ENCODE results near the gene HSPA1A. TPM values are rescaled to one million over a fixed set of nuclear protein-coding genes. Genes with fewer than 3 reads are reported as not detected.

Gene HSPA1A
- total and polyA plus RNA-seq, 9 of the 15 experiments (the other 6 are each of a cell fraction or from before 2014, with no cell fraction given), result 2.2 to 273 (median 107) TPM

DNA sequence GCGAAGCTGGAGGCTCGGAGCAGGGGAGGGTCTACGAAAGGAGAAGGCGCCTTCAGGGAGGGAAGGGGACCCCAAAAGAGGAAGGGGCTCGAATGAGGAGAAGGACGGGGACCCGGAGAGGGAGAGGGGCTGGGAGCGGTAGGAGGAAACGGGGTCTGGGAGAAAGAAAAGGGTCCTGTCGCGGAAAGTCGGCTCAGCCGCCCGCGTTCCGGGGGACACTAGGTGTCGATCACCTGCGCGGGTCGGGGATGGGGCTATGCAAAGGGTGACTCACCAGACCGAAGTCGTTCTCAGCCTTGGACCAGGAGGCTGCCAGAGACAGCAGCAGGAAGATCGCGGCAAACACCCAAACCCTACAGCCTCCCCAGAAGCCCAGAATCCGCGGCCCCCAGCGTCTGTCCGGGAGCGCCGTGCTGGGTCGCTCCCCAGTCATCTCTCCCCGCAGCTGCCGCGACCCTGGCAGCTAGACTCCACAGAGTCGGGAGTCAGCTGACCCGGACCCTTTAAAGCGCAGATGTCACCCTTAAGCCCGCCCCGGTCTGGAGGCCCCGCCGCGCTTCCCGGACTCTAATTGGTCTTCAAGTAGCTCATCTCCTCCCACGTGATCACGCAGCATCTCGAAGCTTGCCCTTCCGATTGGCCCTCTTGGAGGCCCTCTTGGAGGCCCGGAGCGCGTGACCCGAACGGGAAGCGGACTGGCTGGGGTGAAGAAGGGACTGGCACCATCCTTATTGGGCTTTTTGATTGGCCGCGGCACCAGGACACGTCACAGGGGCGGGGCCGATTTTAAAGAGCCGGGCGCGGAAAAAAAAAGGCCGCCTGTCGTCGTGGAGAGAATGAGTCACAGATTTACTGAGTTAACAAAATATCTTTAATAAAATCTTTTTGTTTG, 47.2 kb downstream of the HSPA1A start, which contains the start of gene NEU1 (continued):
- TF ChIP-seq ZNF778 (CRISPR knock-in tag; IDR thresholded peaks at IDR 0.05), result no peak
- TF ChIP-seq SOX6 (IDR thresholded peaks at IDR 0.05), result peak; percentile 87
- no peak for TF ChIP-seq ZNF586 (CRISPR knock-in tag; conservative IDR thresholded peaks at IDR 0.05)
- TF ChIP-seq, protein P1, sequence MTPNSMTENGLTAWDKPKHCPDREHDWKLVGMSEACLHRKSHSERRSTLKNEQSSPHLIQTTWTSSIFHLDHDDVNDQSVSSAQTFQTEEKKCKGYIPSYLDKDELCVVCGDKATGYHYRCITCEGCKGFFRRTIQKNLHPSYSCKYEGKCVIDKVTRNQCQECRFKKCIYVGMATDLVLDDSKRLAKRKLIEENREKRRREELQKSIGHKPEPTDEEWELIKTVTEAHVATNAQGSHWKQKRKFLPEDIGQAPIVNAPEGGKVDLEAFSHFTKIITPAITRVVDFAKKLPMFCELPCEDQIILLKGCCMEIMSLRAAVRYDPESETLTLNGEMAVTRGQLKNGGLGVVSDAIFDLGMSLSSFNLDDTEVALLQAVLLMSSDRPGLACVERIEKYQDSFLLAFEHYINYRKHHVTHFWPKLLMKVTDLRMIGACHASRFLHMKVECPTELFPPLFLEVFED (CRISPR knock-in tag; conservative IDR thresholded peaks at IDR 0.05), result peak; percentile 92; the same call in 1 of the 2 replicates
- TF ChIP-seq ZNF140 (CRISPR knock-in tag; IDR thresholded peaks at IDR 0.05), result no peak
- no peak for TF ChIP-seq RBM15 (IDR thresholded peaks at IDR 0.05; ENCODE audit: insufficient read depth, low read length)
- TF ChIP-seq ZNF408 (CRISPR knock-in tag; IDR thresholded peaks at IDR 0.05; ENCODE audit: low read depth), result no peak
- 0 out of 2 replicates have a peak, but pooled peaks have one; percentile 49 for TF ChIP-seq TCF7 (IDR thresholded peaks at IDR 0.05; ENCODE audit: borderline replicate concordance)
- TF ChIP-seq, protein P2, sequence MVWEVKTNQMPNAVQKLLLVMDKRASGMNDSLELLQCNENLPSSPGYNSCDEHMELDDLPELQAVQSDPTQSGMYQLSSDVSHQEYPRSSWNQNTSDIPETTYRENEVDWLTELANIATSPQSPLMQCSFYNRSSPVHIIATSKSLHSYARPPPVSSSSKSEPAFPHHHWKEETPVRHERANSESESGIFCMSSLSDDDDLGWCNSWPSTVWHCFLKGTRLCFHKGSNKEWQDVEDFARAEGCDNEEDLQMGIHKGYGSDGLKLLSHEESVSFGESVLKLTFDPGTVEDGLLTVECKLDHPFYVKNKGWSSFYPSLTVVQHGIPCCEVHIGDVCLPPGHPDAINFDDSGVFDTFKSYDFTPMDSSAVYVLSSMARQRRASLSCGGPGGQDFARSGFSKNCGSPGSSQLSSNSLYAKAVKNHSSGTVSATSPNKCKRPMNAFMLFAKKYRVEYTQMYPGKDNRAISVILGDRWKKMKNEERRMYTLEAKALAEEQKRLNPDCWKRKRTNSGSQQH (CRISPR knock-in tag; IDR thresholded peaks at IDR 0.05), result peak; percentile 88
- TF ChIP-seq POLR2H (tag; IDR thresholded peaks at IDR 0.05; ENCODE audit: low read depth), result peak; percentile 97
- TF ChIP-seq, protein P3, sequence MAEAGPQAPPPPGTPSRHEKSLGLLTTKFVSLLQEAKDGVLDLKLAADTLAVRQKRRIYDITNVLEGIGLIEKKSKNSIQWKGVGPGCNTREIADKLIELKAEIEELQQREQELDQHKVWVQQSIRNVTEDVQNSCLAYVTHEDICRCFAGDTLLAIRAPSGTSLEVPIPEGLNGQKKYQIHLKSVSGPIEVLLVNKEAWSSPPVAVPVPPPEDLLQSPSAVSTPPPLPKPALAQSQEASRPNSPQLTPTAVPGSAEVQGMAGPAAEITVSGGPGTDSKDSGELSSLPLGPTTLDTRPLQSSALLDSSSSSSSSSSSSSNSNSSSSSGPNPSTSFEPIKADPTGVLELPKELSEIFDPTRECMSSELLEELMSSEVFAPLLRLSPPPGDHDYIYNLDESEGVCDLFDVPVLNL (CRISPR knock-in tag; IDR thresholded peaks at IDR 0.05; ENCODE audit: low read depth), result peak; percentile 93
- peak; percentile 81; the same call in 1 of the 2 replicates for TF ChIP-seq ZBTB7A (IDR thresholded peaks at IDR 0.05; ENCODE audit: borderline replicate concordance, control insufficient read depth, low read depth, low read length)
- TF ChIP-seq ZNF134 (CRISPR knock-in tag; conservative IDR thresholded peaks at IDR 0.05), result no peak
- peak; percentile 32; the same call in 1 of the 2 replicates for TF ChIP-seq ZNF347 (CRISPR knock-in tag; IDR thresholded peaks at IDR 0.05; ENCODE audit: low read depth)
- no peak for TF ChIP-seq MEF2A (IDR thresholded peaks at IDR 0.05; ENCODE audit: control insufficient read depth, low read depth, low read length)
- no peak for TF ChIP-seq ILK (tag; IDR thresholded peaks at IDR 0.05; ENCODE audit: borderline replicate concordance, low read depth)
- no peak for TF ChIP-seq ZNF717 (CRISPR knock-in tag; IDR thresholded peaks at IDR 0.05)
- TF ChIP-seq ZNF436 (CRISPR knock-in tag; IDR thresholded peaks at IDR 0.05), result peak; percentile 59; the same call in 1 of the 2 replicates
- TF ChIP-seq CBFB (CRISPR knock-in tag; IDR thresholded peaks at IDR 0.05), result peak; percentile 89
- no peak for TF ChIP-seq KDM1A (IDR thresholded peaks at IDR 0.05)
- peak; percentile 61 for TF ChIP-seq CCNT2 (IDR thresholded peaks at IDR 0.05; ENCODE audit: borderline replicate concordance, extremely low read depth, insufficient read length, low read depth, low read length)
- no peak for TF ChIP-seq BDP1 (IDR thresholded peaks at IDR 0.05; ENCODE audit: insufficient read depth, insufficient read length)
- TF ChIP-seq, protein P4, sequence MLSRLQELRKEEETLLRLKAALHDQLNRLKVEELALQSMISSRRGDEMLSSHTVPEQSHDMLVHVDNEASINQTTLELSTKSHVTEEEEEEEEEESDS (CRISPR knock-in tag; IDR thresholded peaks at IDR 0.05), result no peak
- no peak for TF ChIP-seq COPS2 (conservative IDR thresholded peaks at IDR 0.05)
- no peak for TF ChIP-seq MEF2D (tag; conservative IDR thresholded peaks at IDR 0.05; ENCODE audit: low read depth)
